ENCODE results near the gene EIF2AK2.

EIF2AK2 gene

DNA sequence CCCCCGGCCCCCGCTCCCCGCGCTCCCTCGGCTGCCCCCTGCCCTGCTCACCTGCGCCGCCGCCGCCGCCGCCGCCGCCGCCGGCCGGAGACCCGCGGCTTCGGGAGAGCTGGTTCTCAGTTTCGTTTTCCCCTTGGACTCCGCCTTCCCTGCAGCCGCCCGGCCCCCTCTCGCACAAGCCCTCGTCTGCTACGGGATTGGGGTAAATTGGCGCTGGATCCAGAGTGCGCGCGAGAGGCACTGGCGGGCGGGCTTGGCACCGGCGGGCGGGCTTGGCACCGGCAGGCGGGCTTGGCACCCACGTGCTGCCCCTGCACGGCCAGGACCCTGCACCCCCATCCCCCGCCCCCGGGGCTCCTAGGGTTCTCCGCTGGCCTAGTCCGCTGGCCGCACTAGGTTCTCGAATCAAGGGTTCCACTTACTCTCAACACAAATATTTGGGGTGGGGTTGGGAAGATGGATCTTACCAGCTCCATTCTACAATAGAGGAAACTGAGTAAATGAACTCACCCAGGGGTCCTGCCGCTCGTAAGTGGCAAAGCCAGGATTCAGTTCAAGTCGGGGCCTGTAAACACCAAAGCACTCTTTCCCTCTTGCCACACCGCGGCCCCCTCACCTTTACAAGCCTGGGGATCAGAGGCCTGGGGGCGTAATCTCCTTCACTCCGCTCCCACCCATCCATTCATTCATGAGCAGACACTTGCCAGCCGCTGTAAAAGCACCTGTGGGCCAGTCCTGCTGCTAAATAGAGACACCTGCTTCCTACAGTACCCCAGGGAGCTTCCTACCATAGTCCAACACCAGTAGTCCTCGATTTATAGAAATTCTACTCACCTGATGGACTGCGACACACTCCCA lies at the start of gene EIF2AK2:
Gene EIF2AK2, minus strand, starts transcription at position 124 of the 858 bp plus-strand sequence. CDS start 9,174 bp downstream, outside the sequence.
- TF ChIP-seq FOXM1 (IDR thresholded peaks at IDR 0.05; ENCODE audit: borderline replicate concordance, low read depth) (no peak), TCF12 (IDR thresholded peaks at IDR 0.05; ENCODE audit: low read depth) (no peak), NFIC (IDR thresholded peaks at IDR 0.05) (peak; percentile 20; the same call in 1 of the 2 replicates), YY1 (IDR thresholded peaks at IDR 0.05; ENCODE audit: low read depth) (no peak), RAD21 (IDR thresholded peaks at IDR 0.05; ENCODE audit: low read depth) (no peak), EGR1 (IDR thresholded peaks at IDR 0.05) (no peak), ZBTB7A (IDR thresholded peaks at IDR 0.05; ENCODE audit: low read depth) (peak; percentile 71; the same call in 1 of the 2 replicates), CEBPB (IDR thresholded peaks at IDR 0.05) (no peak), TAF1 (IDR thresholded peaks at IDR 0.05; ENCODE audit: low read depth) (peak; percentile 23; the same call in 1 of the 2 replicates), EP300 (IDR thresholded peaks at IDR 0.05; ENCODE audit: borderline replicate concordance) (no peak), CREB1 (IDR thresholded peaks at IDR 0.05; ENCODE audit: low read depth) (no peak), TEAD4 (IDR thresholded peaks at IDR 0.05) (no peak)
- TF ChIP-seq, protein P1, sequence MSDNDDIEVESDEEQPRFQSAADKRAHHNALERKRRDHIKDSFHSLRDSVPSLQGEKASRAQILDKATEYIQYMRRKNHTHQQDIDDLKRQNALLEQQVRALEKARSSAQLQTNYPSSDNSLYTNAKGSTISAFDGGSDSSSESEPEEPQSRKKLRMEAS (IDR thresholded peaks at IDR 0.05) = peak; percentile 80
- TF ChIP-seq, protein P2, sequence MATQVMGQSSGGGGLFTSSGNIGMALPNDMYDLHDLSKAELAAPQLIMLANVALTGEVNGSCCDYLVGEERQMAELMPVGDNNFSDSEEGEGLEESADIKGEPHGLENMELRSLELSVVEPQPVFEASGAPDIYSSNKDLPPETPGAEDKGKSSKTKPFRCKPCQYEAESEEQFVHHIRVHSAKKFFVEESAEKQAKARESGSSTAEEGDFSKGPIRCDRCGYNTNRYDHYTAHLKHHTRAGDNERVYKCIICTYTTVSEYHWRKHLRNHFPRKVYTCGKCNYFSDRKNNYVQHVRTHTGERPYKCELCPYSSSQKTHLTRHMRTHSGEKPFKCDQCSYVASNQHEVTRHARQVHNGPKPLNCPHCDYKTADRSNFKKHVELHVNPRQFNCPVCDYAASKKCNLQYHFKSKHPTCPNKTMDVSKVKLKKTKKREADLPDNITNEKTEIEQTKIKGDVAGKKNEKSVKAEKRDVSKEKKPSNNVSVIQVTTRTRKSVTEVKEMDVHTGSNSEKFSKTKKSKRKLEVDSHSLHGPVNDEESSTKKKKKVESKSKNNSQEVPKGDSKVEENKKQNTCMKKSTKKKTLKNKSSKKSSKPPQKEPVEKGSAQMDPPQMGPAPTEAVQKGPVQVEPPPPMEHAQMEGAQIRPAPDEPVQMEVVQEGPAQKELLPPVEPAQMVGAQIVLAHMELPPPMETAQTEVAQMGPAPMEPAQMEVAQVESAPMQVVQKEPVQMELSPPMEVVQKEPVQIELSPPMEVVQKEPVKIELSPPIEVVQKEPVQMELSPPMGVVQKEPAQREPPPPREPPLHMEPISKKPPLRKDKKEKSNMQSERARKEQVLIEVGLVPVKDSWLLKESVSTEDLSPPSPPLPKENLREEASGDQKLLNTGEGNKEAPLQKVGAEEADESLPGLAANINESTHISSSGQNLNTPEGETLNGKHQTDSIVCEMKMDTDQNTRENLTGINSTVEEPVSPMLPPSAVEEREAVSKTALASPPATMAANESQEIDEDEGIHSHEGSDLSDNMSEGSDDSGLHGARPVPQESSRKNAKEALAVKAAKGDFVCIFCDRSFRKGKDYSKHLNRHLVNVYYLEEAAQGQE (IDR thresholded peaks at IDR 0.05; ENCODE audit: low read depth) = no peak
- TF ChIP-seq, protein P3, sequence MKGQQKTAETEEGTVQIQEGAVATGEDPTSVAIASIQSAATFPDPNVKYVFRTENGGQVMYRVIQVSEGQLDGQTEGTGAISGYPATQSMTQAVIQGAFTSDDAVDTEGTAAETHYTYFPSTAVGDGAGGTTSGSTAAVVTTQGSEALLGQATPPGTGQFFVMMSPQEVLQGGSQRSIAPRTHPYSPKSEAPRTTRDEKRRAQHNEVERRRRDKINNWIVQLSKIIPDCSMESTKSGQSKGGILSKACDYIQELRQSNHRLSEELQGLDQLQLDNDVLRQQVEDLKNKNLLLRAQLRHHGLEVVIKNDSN (IDR thresholded peaks at IDR 0.05) = 0 out of 2 replicates have a peak, but pooled peaks have one; percentile 6

DNA sequence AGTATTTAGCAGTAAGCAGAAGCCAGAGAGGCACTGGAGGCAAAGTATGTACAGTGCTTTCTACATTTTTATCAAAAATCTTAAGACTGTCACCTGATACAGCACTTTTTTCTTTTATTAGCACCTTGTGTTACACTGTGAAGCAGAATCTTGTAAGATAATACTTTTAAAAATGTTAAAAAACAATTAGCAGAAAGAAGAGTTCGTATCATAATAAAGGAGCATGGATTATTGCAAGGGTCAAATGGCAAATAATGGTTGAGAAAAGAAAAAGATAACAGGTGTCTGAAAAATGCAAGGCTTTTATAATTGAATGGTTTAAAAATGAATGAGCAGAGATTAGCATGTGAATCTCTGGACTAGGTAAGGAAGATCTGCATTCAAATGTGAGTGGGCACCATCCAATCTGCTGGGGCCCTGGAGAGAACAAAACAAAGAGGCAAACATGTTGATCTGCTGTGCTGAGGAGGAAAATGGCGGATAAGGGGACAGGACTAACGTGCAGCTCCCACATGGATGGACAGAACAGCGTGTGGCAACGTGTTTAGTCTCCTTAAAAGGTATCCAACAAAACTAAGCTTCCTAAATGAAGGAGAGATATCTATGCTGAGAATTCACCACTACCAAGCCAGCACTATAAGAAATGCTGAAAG lies 49.0 kb upstream of the EIF2AK2 start:
- TF ChIP-seq YY1 (IDR thresholded peaks at IDR 0.05; ENCODE audit: low read depth) (no peak), CEBPB (IDR thresholded peaks at IDR 0.05) (no peak), NFIC (IDR thresholded peaks at IDR 0.05) (no peak), TAF1 (IDR thresholded peaks at IDR 0.05; ENCODE audit: low read depth) (no peak), ZBTB7A (IDR thresholded peaks at IDR 0.05; ENCODE audit: low read depth) (no peak), FOXM1 (IDR thresholded peaks at IDR 0.05; ENCODE audit: borderline replicate concordance, low read depth) (no peak), EGR1 (IDR thresholded peaks at IDR 0.05) (no peak), TCF12 (IDR thresholded peaks at IDR 0.05; ENCODE audit: low read depth) (no peak), EP300 (IDR thresholded peaks at IDR 0.05; ENCODE audit: borderline replicate concordance) (no peak), RAD21 (IDR thresholded peaks at IDR 0.05; ENCODE audit: low read depth) (no peak), CREB1 (IDR thresholded peaks at IDR 0.05; ENCODE audit: low read depth) (no peak), TEAD4 (IDR thresholded peaks at IDR 0.05) (no peak)
- TF ChIP-seq, protein P3 (IDR thresholded peaks at IDR 0.05) = no peak
- TF ChIP-seq, protein P1 (IDR thresholded peaks at IDR 0.05) = no peak
- TF ChIP-seq, protein P2 (IDR thresholded peaks at IDR 0.05; ENCODE audit: low read depth) = no peak

DNA sequence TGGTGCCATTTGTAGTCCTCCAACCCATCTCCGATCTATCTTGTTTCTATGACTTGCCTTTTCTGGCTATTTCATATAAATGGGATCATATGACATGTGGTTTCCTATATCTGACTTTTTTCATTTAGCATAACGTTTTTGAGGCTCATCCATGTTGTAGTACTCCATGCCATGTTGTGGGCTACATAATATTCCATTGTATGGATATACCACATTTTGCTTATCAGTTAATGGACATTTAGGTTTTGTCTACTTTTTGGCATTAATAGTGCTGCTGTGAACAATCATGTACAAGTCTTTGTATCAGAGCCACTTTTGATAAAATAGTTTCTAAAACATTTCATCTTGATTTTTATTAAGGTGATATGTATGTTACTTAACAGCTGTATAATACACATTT lies 46.9 kb upstream of the EIF2AK2 start:
- no peak for TF ChIP-seq FOXM1 (IDR thresholded peaks at IDR 0.05; ENCODE audit: borderline replicate concordance, low read depth)
- TF ChIP-seq, protein P2 (IDR thresholded peaks at IDR 0.05; ENCODE audit: low read depth) = no peak
- TF ChIP-seq TEAD4 (IDR thresholded peaks at IDR 0.05) = no peak
- TF ChIP-seq, protein P1 (IDR thresholded peaks at IDR 0.05) = no peak
- TF ChIP-seq CREB1 (IDR thresholded peaks at IDR 0.05; ENCODE audit: low read depth) = no peak
- no peak for TF ChIP-seq EGR1 (IDR thresholded peaks at IDR 0.05)
- no peak for TF ChIP-seq YY1 (IDR thresholded peaks at IDR 0.05; ENCODE audit: low read depth)
- TF ChIP-seq, protein P3 (IDR thresholded peaks at IDR 0.05) = no peak
- no peak for TF ChIP-seq RAD21 (IDR thresholded peaks at IDR 0.05; ENCODE audit: low read depth)
- TF ChIP-seq CEBPB (IDR thresholded peaks at IDR 0.05) = no peak
- no peak for TF ChIP-seq EP300 (IDR thresholded peaks at IDR 0.05; ENCODE audit: borderline replicate concordance)
- TF ChIP-seq NFIC (IDR thresholded peaks at IDR 0.05) = no peak
- no peak for TF ChIP-seq ZBTB7A (IDR thresholded peaks at IDR 0.05; ENCODE audit: low read depth)
- TF ChIP-seq TCF12 (IDR thresholded peaks at IDR 0.05; ENCODE audit: low read depth) = no peak
- no peak for TF ChIP-seq TAF1 (IDR thresholded peaks at IDR 0.05; ENCODE audit: low read depth)
